ENCODE data around the gene PPM1A.

DNA sequence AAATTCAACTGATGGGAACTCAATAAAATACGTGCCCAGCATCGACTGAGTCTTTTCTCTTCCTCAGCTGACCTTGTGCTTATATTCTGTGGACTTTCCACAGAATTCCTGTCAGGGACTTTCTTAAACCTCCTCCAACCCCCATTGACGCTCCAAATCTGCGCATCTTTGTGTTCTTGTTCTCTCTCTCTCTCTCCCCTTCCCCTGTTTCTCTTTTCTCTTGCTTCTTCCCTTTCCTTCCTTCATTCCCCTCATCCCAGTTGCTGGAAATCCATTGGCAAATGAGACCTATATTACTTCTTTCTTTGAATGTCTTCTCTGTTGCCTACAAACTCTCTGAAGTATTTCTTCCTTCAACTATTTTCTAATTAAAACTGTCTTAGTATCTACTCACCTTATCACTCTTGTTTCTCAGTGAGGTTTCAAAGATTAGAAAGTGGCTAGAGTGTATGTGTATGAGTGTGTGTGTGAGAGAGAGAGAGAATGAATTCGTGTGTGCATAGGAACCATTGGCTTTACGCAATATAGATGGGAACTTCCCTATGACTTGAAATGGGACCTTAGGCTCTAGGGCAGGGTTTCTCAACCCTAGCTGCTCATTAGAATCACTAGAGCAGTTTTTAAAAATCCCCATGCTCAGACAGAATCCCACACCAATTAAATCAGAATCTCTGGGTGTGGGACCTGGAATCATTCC is 42.0 kb upstream of the PPM1A start:
- TF ChIP-seq, protein P1, sequence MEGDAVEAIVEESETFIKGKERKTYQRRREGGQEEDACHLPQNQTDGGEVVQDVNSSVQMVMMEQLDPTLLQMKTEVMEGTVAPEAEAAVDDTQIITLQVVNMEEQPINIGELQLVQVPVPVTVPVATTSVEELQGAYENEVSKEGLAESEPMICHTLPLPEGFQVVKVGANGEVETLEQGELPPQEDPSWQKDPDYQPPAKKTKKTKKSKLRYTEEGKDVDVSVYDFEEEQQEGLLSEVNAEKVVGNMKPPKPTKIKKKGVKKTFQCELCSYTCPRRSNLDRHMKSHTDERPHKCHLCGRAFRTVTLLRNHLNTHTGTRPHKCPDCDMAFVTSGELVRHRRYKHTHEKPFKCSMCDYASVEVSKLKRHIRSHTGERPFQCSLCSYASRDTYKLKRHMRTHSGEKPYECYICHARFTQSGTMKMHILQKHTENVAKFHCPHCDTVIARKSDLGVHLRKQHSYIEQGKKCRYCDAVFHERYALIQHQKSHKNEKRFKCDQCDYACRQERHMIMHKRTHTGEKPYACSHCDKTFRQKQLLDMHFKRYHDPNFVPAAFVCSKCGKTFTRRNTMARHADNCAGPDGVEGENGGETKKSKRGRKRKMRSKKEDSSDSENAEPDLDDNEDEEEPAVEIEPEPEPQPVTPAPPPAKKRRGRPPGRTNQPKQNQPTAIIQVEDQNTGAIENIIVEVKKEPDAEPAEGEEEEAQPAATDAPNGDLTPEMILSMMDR (IDR thresholded peaks at IDR 0.05), result no peak
- no peak for TF ChIP-seq POLR2A (IDR thresholded peaks at IDR 0.05)
